Neuronal stem cell (in vitro differentiated cells): ENCODE results near the gene CCDC196.

Source experiments
- DNase-seq: peaks from one replicate; pipeline ENCODE4 v3.0.0-alpha.2; 2013; ENCODE audit warnings: low spot score
- H2AFZ ChIP-seq: one replicate; pipeline ENCODE4 v1.6.1; 2013; ENCODE audit warnings: mild to moderate bottlenecking, low read length, inconsistent platforms
- H2AK5ac ChIP-seq: 2 replicates; pipeline ENCODE4 v1.6.1; 2013; ENCODE audit warnings: low read depth, mild to moderate bottlenecking, inconsistent platforms, low read length, moderate library complexity, mixed read lengths
- H2BK120ac ChIP-seq: 2 replicates; pipeline ENCODE4 v1.6.1; 2013; ENCODE audit warnings: low read depth, mild to moderate bottlenecking, inconsistent platforms, low read length, moderate library complexity, mixed read lengths
- H2BK12ac ChIP-seq: one replicate; pipeline ENCODE4 v1.6.1; 2013; ENCODE audit warnings: low read length, inconsistent platforms
- H2BK15ac ChIP-seq: 2 replicates; pipeline ENCODE4 v1.6.1; 2013; ENCODE audit warnings: mild to moderate bottlenecking, low read length, inconsistent platforms, mixed read lengths
- H2BK5ac ChIP-seq: one replicate; pipeline ENCODE4 v1.6.1; 2013; ENCODE audit warnings: inconsistent platforms, mild to moderate bottlenecking, low read length, moderate library complexity
- H3K14ac ChIP-seq: one replicate; pipeline ENCODE4 v1.6.1; 2013; ENCODE audit warnings: low read length, inconsistent platforms
- H3K18ac ChIP-seq: 2 replicates; pipeline ENCODE4 v1.6.1; 2013; ENCODE audit warnings: low read length, inconsistent platforms
- H3K23ac ChIP-seq: 2 replicates; pipeline ENCODE4 v1.6.1; 2013; ENCODE audit warnings: low read depth, mild to moderate bottlenecking, mixed read lengths, low read length, inconsistent platforms; ENCODE audit not compliant: poor library complexity
- H3K27ac ChIP-seq: replicated peaks from 3 replicates; pipeline ENCODE4 v1.5.1; 2013; ENCODE audit warnings: low read length, inconsistent platforms
- H3K27me3 ChIP-seq, 3 experiments: 2 replicates each; pipeline ENCODE4 v1.6.1; 2013; ENCODE audit warnings: low read length in 3 of 3, mild to moderate bottlenecking in 2 of 3, inconsistent platforms in 1 of 3, low read depth in 1 of 3, mixed read lengths in 1 of 3, moderate library complexity in 1 of 3; ENCODE audit not compliant: control insufficient read depth in 3 of 3, insufficient read depth in 3 of 3
- H3K36me3 ChIP-seq, 2 donors: replicated peaks in 1 of 2; 2 replicates each; pipeline ENCODE4 v1.6.1; 2013; ENCODE audit warnings: low read length in 2 of 2; ENCODE audit not compliant: control insufficient read depth in 2 of 2, insufficient read depth in 2 of 2
- H3K4ac ChIP-seq: 2 replicates; pipeline ENCODE4 v1.6.1; 2013; ENCODE audit warnings: inconsistent platforms, mild to moderate bottlenecking, low read length, moderate library complexity
- H3K4me1 ChIP-seq, 2 donors: 1 replicate in 1 of 2; 2 replicates in 1 of 2; pipeline ENCODE4 v1.6.1; 2013; ENCODE audit warnings: low read length in 2 of 2, low read depth in 1 of 2; ENCODE audit not compliant: control insufficient read depth in 2 of 2, insufficient read depth in 1 of 2
- H3K4me2 ChIP-seq: one replicate; pipeline ENCODE4 v1.6.1; 2013; ENCODE audit warnings: mild to moderate bottlenecking, low read length, inconsistent platforms; ENCODE audit not compliant: insufficient read depth, poor library complexity, severe bottlenecking
- H3K4me3 ChIP-seq, 2 donors: 2 replicates each; pipeline ENCODE4 v1.5.1; 2013; ENCODE audit warnings: low read length in 2 of 2, mild to moderate bottlenecking in 2 of 2, inconsistent platforms in 1 of 2, moderate library complexity in 1 of 2
- H3K79me1 ChIP-seq: one replicate; pipeline ENCODE4 v1.6.1; 2013; ENCODE audit warnings: low read depth, mild to moderate bottlenecking, inconsistent platforms, low read length, moderate library complexity
- H3K9ac ChIP-seq: one replicate; pipeline ENCODE4 v1.6.1; 2013; ENCODE audit warnings: mild to moderate bottlenecking, low read depth, low read length, inconsistent platforms; ENCODE audit not compliant: poor library complexity
- H3K9me3 ChIP-seq, 2 donors: replicated peaks in 1 of 2; 2 replicates each; pipeline versions ENCODE3 to v1.6.1; 2013; ENCODE audit warnings: low read length in 2 of 2, mild to moderate bottlenecking in 2 of 2, inconsistent platforms in 1 of 2, low read depth in 1 of 2, mixed read lengths in 1 of 2, moderate library complexity in 1 of 2; ENCODE audit not compliant: control insufficient read depth in 2 of 2, insufficient read depth in 1 of 2
- H4K8ac ChIP-seq: one replicate; pipeline ENCODE4 v1.6.1; 2013; ENCODE audit warnings: low read depth, mild to moderate bottlenecking, inconsistent platforms, low read length, moderate library complexity
- H4K91ac ChIP-seq: one replicate; pipeline ENCODE4 v1.6.1; 2013; ENCODE audit warnings: low read length, low read depth, mild to moderate bottlenecking, inconsistent platforms; ENCODE audit not compliant: poor library complexity
- WGBS, 2 donors: extraction: QIAGEN DNeasy Blood & Tissue Kit; methylation state at CpG; one replicate each; pipeline ENCODE4 v1.1.7; 2013; ENCODE audit warnings: missing lambda C conversion rate in 2 of 2, mixed read lengths in 1 of 2; ENCODE audit not compliant: insufficient read length in 2 of 2, insufficient replicate concordance in 1 of 2; ENCODE audit errors: extremely low coverage in 2 of 2; 5-methylcytosine and 5-hydroxymethylcytosine counted together

Gene CCDC196

DNA sequence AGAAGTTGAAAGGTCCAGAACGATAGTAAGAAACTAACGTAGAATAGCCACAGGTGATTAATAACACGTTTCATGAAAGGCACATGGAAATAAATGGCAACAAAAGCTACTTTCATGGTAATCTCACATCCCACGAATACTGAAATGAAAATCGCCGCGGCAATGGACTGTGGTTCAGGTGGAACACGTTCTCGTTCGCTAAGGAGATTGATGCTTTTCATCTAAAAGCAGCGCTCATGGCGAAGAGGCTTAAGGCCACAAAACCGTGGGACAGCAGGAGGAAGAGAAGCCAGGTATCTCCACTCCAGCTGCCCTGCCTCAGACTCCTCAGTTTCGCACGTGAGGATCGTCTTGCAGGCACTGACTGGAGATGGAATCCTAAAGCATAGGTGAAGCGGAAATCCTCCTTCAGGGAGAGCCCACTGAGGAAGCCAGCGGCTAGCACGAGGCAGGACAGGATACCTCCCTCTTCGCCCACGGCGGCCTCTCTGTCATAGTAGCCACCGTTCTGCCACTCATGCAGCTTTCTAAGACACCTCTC is 21.1 kb downstream of the CCDC196 start:
- peak overlapping the region; percentile 98 for H3K27ac ChIP-seq
- H2AK5ac ChIP-seq: no peak overlapping the region
- no CpG with 5 or more reads among the region's 23 CpGs for WGBS, 2 donors
- peak overlapping the region; percentile 48 for H4K8ac ChIP-seq
- H3K79me1 ChIP-seq: peaks cover 7% of the 10 kb centered on the region
- peak overlapping the region; percentile 85 to 100 for H3K4me3 ChIP-seq
- peak overlapping the region; percentile 96 for H3K23ac ChIP-seq
- peak overlapping the region; percentile 65 for H2BK15ac ChIP-seq
- H2BK12ac ChIP-seq: no peak overlapping the region
- peak overlapping the region; percentile 87 for H3K9ac ChIP-seq
- no peaks in the 10 kb centered on the region for H3K36me3 ChIP-seq
- peak overlapping the region; percentile 2 for H2BK120ac ChIP-seq
- H3K27me3 ChIP-seq: no peaks in the 10 kb centered on the region
- no peak for DNase-seq
- H4K91ac ChIP-seq: peak overlapping the region; percentile 53
- H3K4me2 ChIP-seq: peak overlapping the region; percentile 94
- no peaks in the 10 kb centered on the region for H3K9me3 ChIP-seq
- peak overlapping the region; percentile 95 for H3K18ac ChIP-seq
- no peak overlapping the region for H3K4ac ChIP-seq
- peaks cover 3 to 6% of the 10 kb centered on the region in 2 donors for H3K4me1 ChIP-seq
- H3K14ac ChIP-seq: no peak overlapping the region
- peak overlapping the region; percentile 17 for H2BK5ac ChIP-seq
- H2AFZ ChIP-seq: peak overlapping the region; percentile 93

- peak within 1 kb of the TSS; percentile 94 for H3K4me2 ChIP-seq
- H2AK5ac ChIP-seq: peak within 1 kb of the TSS; percentile 90
- whole genome bisulfite sequencing, 2 donors: no CpG with 5 or more reads among the region's 91 CpGs
- peak within 1 kb of the TSS; percentile 97 for H3K14ac ChIP-seq
- H2AFZ ChIP-seq: peak within 1 kb of the TSS; percentile 93
- H3K9ac ChIP-seq: peak within 1 kb of the TSS; percentile 97
- H3K9me3 ChIP-seq: no peaks in the 10 kb centered on the region
- no peaks in the 10 kb centered on the region for H3K36me3 ChIP-seq
- no peaks in the 10 kb centered on the region for H3K27me3 ChIP-seq
- peak within 1 kb of the TSS; percentile 96 for H2BK5ac ChIP-seq
- peak within 1 kb of the TSS; percentile 96 for H2BK15ac ChIP-seq
- peak within 1 kb of the TSS; percentile 85 to 100 for H3K4me3 ChIP-seq
- peaks cover 3 to 6% of the 10 kb centered on the region in 2 donors for H3K4me1 ChIP-seq
- H3K4ac ChIP-seq: no peak within 1 kb of the TSS
- peak within 1 kb of the TSS; percentile 61 for H2BK120ac ChIP-seq
- DNase-seq: peak; percentile 93
- peak within 1 kb of the TSS; percentile 48 for H4K8ac ChIP-seq
- peak within 1 kb of the TSS; percentile 53 for H4K91ac ChIP-seq
- peak within 1 kb of the TSS; percentile 98 for H3K27ac ChIP-seq
- peaks cover 7% of the 10 kb centered on the region for H3K79me1 ChIP-seq
- H3K18ac ChIP-seq: peak within 1 kb of the TSS; percentile 98
- peak within 1 kb of the TSS; percentile 97 for H3K23ac ChIP-seq
- H2BK12ac ChIP-seq: peak within 1 kb of the TSS; percentile 58
Measured at GRCh38 chr14:66507722-66508546, 21.8 kb downstream of the CCDC196 start, which contains the start of gene GPHN. Gene GPHN (plus strand): TSS chr14:66508147.

GRCh38 chr14:66508547-66508845 is 22.3 kb downstream of the CCDC196 start:
- H2AK5ac ChIP-seq: no peak overlapping the region
- no peak overlapping the region for H4K8ac ChIP-seq
- H3K4ac ChIP-seq: no peak overlapping the region
- no peak for DNase-seq
- H3K9ac ChIP-seq: peak overlapping the region; percentile 97
- peak overlapping the region; percentile 85 to 100 for H3K4me3 ChIP-seq
- H2BK15ac ChIP-seq: peak overlapping the region; percentile 71
- H3K18ac ChIP-seq: peak overlapping the region; percentile 98
- H3K4me1 ChIP-seq: peaks cover 3 to 6% of the 10 kb centered on the region in 2 donors
- no peak overlapping the region for H4K91ac ChIP-seq
- H2AFZ ChIP-seq: peak overlapping the region; percentile 93
- H3K27ac ChIP-seq: peak overlapping the region; percentile 98
- H3K9me3 ChIP-seq: no peaks in the 10 kb centered on the region
- H3K14ac ChIP-seq: no peak overlapping the region
- no peak overlapping the region for H2BK12ac ChIP-seq
- peaks cover 7% of the 10 kb centered on the region for H3K79me1 ChIP-seq
- H3K27me3 ChIP-seq: no peaks in the 10 kb centered on the region
- no CpG with 5 or more reads among the region's 19 CpGs for WGBS, 2 donors
- peak overlapping the region; percentile 96 for H2BK5ac ChIP-seq
- H2BK120ac ChIP-seq: peak overlapping the region; percentile 61
- H3K23ac ChIP-seq: peak overlapping the region; percentile 96
- H3K36me3 ChIP-seq: no peaks in the 10 kb centered on the region
- peak overlapping the region; percentile 94 for H3K4me2 ChIP-seq
